SK-N-SH treated with all-trans-retinoic acid at 6 μM for 48 hours (cell line): ENCODE data around the gene MDM4.

Experiments
- ESRRG ChIP-seq: fragments of 250-450 bp; sonication (Bioruptor Pico); IDR thresholded peaks from 2 replicates; pipeline ENCODE4 v1.6.1; 2021; ENCODE audit warnings: mild to moderate bottlenecking
- ZFP3 ChIP-seq: fragments of 250-450 bp; sonication (Bioruptor Pico); IDR thresholded peaks from 2 replicates; pipeline ENCODE4 v1.5.0; 2020; ENCODE audit warnings: mild to moderate bottlenecking, moderate library complexity
- TF ChIP-seq, protein P1 (sequence below): fragments of 250-450 bp; sonication (Bioruptor Pico); IDR thresholded peaks from 2 replicates; pipeline ENCODE4 v1.5.1; 2021; ENCODE audit warnings: mild to moderate bottlenecking, moderate library complexity

DNA sequence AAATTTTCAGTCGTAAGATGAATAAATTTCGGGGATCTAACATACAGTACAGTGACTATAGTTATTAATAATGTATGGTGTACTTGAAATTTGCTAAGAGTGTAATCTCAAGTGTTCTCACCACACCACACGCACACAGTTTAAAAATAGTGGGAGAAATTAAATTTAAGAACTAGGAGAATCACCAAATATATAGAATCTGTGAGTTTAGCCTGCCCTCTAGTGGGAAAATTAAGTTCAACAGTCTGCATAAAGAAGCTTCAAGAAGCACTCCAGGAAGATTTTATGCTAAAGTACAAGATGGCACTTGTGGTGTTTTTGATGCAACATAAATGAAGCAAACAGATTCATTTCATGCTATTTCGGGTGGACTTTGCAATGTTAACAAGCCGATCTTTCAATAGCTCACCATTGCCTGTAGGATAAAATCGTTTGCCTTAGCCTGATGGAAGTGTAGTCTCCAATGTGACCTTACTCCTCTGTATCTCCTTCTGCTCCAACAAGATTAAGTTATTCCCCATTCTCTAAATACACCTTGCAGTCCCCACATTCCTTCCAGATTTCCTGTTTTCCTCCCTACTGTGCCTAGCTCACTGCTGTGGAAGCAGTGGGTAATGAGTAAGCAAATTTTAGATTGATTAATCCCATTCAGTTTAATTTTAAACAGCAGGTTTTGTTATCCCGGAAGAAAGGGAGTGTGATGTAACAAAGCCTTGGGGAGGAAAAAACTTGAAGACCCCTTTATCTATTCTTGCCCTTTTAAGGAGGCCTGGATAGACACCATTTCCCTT, 12.9 kb upstream of the MDM4 start:
- no peak for TF ChIP-seq ZFP3 (CRISPR knock-in tag)
- TF ChIP-seq ESRRG, result no peak
- TF ChIP-seq, protein P1, sequence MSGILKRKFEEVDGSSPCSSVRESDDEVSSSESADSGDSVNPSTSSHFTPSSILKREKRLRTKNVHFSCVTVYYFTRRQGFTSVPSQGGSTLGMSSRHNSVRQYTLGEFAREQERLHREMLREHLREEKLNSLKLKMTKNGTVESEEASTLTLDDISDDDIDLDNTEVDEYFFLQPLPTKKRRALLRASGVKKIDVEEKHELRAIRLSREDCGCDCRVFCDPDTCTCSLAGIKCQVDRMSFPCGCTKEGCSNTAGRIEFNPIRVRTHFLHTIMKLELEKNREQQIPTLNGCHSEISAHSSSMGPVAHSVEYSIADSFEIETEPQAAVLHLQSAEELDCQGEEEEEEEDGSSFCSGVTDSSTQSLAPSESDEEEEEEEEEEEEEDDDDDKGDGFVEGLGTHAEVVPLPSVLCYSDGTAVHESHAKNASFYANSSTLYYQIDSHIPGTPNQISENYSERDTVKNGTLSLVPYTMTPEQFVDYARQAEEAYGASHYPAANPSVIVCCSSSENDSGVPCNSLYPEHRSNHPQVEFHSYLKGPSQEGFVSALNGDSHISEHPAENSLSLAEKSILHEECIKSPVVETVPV (CRISPR knock-in tag), result no peak
